Measurements from ENCODE around the gene ATP5F1D.

DNA sequence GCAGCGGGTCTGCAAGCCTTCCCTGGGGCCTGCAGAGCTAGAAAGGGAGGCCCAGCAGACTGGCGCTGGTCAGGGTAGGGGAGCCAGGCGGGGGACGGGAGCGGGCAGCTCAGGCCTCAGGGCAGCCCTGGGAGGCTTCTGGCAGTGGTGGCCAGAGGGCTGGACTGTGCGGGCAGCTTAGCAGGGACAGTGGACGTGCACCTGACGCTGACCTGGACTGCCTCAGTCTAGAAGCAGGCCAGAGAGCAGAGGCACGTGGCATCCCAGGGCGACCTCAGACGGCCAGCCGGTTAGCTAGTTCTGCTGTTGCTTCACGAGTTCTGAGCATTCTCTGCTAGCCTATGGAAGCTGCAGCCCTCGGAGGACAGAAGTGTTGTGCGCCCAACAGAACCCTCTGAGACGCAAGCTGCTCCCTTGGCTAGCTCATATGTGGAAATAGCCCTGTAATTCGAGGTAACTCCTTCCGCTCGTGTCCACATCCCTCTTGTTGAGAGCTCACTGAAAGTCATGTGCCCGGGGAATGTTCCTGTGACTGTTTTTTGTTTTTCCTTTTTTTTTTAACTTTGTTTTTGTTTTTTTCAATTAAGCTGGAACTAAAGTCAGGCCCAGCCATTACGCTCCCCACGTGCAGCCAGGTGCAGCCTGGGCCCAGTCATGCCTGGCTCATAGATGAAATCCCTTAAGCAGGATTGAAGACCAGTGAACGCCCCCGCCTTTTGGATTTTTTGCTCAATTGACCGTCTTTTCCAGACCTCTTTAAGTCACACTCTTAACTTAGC is 31.9 kb downstream of the ATP5F1D start:
- TF ChIP-seq, protein P1, sequence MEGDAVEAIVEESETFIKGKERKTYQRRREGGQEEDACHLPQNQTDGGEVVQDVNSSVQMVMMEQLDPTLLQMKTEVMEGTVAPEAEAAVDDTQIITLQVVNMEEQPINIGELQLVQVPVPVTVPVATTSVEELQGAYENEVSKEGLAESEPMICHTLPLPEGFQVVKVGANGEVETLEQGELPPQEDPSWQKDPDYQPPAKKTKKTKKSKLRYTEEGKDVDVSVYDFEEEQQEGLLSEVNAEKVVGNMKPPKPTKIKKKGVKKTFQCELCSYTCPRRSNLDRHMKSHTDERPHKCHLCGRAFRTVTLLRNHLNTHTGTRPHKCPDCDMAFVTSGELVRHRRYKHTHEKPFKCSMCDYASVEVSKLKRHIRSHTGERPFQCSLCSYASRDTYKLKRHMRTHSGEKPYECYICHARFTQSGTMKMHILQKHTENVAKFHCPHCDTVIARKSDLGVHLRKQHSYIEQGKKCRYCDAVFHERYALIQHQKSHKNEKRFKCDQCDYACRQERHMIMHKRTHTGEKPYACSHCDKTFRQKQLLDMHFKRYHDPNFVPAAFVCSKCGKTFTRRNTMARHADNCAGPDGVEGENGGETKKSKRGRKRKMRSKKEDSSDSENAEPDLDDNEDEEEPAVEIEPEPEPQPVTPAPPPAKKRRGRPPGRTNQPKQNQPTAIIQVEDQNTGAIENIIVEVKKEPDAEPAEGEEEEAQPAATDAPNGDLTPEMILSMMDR (conservative IDR thresholded peaks at IDR 0.05; ENCODE audit: low read depth in 2 of 2) = no peak
- TF ChIP-seq EZH2phosphoT487 (IDR thresholded peaks at IDR 0.05; ENCODE audit: unreplicated experiment) = no peak
- peak; percentile 52 for TF ChIP-seq POLR2AphosphoS5 (IDR thresholded peaks at IDR 0.05; ENCODE audit: low read depth)
- TF ChIP-seq EZH2 (IDR thresholded peaks at IDR 0.05; ENCODE audit: low read depth, unreplicated experiment) = no peak
- TF ChIP-seq, protein P2, sequence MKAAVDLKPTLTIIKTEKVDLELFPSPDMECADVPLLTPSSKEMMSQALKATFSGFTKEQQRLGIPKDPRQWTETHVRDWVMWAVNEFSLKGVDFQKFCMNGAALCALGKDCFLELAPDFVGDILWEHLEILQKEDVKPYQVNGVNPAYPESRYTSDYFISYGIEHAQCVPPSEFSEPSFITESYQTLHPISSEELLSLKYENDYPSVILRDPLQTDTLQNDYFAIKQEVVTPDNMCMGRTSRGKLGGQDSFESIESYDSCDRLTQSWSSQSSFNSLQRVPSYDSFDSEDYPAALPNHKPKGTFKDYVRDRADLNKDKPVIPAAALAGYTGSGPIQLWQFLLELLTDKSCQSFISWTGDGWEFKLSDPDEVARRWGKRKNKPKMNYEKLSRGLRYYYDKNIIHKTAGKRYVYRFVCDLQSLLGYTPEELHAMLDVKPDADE (IDR thresholded peaks at IDR 0.05) = no peak

Data from GM23338 (cell line).